ENCODE measurements around the gene UACA. TPM values are rescaled to one million over a fixed set of nuclear protein-coding genes. Genes with fewer than 3 reads are reported as not detected.

UACA gene
- total and polyA plus RNA-seq, 2 experiments from 2014 or later = 21.5 to 35.8 TPM

DNA sequence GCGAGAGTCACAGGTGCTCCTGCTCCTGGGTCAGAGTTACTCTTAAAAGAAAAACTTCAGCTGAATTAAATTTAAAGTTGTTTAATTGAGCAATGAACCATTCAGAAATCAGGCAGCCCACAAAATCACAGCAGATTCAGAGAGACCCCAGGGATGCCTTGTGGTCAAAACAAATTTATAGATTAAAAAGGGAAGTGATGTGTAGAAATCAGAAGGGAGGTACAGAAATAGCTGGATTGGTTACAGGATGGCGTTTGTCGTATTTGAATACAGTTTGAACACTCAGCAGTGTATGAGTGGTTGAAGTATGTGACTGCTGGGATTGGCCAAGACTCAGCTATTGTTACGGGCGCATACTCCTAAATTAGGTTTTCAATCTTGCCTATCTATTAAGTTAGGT, 58.6 kb downstream of the UACA start:
- H3K4me1 Mint-ChIP-seq = peaks cover 41% of the 10 kb centered on the region
- Histone ChIP-seq H3K36me3 (ENCODE audit: insufficient read depth) (no peaks in the 10 kb centered on the region), H2AFZ (no peak overlapping the region), H3K4me2 (no peak overlapping the region), H3K27ac (ENCODE audit: low read depth) (no peak overlapping the region), H3K79me2 (replicated peaks; ENCODE audit: insufficient read depth) (peaks cover 4% of the 10 kb centered on the region; the same call in 1 of the 2 replicates), H3K9me2 (ENCODE audit: insufficient read depth) (no peaks in the 10 kb centered on the region), H3K4me1 (ENCODE audit: insufficient read depth) (peaks cover 27% of the 10 kb centered on the region), H3F3A (replicated peaks; ENCODE audit: low read depth) (no peaks in the 10 kb centered on the region), H4K20me1 (replicated peaks; ENCODE audit: insufficient read depth) (no peaks in the 10 kb centered on the region), H3K4me3 (no peak overlapping the region), H3K27me3 (ENCODE audit: insufficient read depth) (no peaks in the 10 kb centered on the region)
- TF ChIP-seq ZNF331 (CRISPR knock-in tag; IDR thresholded peaks at IDR 0.05; ENCODE audit: low read depth) (no peak), EZH2phosphoT487 (IDR thresholded peaks at IDR 0.05; ENCODE audit: unreplicated experiment) (no peak), STAT1 (IDR thresholded peaks at IDR 0.05; ENCODE audit: unreplicated experiment) (no peak), EZH2 (IDR thresholded peaks at IDR 0.05; ENCODE audit: low read depth, unreplicated experiment) (no peak), ZNF114 (CRISPR knock-in tag; IDR thresholded peaks at IDR 0.05) (no peak), POLR2AphosphoS5 (IDR thresholded peaks at IDR 0.05; ENCODE audit: low read depth) (no peak), NANOG (IDR thresholded peaks at IDR 0.05; ENCODE audit: borderline replicate concordance) (no peak), CREB1 (CRISPR knock-in tag; IDR thresholded peaks at IDR 0.05; ENCODE audit: low read depth) (no peak), JUNB (IDR thresholded peaks at IDR 0.05; ENCODE audit: unreplicated experiment) (no peak)
- TF ChIP-seq, protein P1, sequence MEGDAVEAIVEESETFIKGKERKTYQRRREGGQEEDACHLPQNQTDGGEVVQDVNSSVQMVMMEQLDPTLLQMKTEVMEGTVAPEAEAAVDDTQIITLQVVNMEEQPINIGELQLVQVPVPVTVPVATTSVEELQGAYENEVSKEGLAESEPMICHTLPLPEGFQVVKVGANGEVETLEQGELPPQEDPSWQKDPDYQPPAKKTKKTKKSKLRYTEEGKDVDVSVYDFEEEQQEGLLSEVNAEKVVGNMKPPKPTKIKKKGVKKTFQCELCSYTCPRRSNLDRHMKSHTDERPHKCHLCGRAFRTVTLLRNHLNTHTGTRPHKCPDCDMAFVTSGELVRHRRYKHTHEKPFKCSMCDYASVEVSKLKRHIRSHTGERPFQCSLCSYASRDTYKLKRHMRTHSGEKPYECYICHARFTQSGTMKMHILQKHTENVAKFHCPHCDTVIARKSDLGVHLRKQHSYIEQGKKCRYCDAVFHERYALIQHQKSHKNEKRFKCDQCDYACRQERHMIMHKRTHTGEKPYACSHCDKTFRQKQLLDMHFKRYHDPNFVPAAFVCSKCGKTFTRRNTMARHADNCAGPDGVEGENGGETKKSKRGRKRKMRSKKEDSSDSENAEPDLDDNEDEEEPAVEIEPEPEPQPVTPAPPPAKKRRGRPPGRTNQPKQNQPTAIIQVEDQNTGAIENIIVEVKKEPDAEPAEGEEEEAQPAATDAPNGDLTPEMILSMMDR (conservative IDR thresholded peaks at IDR 0.05; ENCODE audit: low read depth in 2 of 2) = no peak
- TF ChIP-seq, protein P2, sequence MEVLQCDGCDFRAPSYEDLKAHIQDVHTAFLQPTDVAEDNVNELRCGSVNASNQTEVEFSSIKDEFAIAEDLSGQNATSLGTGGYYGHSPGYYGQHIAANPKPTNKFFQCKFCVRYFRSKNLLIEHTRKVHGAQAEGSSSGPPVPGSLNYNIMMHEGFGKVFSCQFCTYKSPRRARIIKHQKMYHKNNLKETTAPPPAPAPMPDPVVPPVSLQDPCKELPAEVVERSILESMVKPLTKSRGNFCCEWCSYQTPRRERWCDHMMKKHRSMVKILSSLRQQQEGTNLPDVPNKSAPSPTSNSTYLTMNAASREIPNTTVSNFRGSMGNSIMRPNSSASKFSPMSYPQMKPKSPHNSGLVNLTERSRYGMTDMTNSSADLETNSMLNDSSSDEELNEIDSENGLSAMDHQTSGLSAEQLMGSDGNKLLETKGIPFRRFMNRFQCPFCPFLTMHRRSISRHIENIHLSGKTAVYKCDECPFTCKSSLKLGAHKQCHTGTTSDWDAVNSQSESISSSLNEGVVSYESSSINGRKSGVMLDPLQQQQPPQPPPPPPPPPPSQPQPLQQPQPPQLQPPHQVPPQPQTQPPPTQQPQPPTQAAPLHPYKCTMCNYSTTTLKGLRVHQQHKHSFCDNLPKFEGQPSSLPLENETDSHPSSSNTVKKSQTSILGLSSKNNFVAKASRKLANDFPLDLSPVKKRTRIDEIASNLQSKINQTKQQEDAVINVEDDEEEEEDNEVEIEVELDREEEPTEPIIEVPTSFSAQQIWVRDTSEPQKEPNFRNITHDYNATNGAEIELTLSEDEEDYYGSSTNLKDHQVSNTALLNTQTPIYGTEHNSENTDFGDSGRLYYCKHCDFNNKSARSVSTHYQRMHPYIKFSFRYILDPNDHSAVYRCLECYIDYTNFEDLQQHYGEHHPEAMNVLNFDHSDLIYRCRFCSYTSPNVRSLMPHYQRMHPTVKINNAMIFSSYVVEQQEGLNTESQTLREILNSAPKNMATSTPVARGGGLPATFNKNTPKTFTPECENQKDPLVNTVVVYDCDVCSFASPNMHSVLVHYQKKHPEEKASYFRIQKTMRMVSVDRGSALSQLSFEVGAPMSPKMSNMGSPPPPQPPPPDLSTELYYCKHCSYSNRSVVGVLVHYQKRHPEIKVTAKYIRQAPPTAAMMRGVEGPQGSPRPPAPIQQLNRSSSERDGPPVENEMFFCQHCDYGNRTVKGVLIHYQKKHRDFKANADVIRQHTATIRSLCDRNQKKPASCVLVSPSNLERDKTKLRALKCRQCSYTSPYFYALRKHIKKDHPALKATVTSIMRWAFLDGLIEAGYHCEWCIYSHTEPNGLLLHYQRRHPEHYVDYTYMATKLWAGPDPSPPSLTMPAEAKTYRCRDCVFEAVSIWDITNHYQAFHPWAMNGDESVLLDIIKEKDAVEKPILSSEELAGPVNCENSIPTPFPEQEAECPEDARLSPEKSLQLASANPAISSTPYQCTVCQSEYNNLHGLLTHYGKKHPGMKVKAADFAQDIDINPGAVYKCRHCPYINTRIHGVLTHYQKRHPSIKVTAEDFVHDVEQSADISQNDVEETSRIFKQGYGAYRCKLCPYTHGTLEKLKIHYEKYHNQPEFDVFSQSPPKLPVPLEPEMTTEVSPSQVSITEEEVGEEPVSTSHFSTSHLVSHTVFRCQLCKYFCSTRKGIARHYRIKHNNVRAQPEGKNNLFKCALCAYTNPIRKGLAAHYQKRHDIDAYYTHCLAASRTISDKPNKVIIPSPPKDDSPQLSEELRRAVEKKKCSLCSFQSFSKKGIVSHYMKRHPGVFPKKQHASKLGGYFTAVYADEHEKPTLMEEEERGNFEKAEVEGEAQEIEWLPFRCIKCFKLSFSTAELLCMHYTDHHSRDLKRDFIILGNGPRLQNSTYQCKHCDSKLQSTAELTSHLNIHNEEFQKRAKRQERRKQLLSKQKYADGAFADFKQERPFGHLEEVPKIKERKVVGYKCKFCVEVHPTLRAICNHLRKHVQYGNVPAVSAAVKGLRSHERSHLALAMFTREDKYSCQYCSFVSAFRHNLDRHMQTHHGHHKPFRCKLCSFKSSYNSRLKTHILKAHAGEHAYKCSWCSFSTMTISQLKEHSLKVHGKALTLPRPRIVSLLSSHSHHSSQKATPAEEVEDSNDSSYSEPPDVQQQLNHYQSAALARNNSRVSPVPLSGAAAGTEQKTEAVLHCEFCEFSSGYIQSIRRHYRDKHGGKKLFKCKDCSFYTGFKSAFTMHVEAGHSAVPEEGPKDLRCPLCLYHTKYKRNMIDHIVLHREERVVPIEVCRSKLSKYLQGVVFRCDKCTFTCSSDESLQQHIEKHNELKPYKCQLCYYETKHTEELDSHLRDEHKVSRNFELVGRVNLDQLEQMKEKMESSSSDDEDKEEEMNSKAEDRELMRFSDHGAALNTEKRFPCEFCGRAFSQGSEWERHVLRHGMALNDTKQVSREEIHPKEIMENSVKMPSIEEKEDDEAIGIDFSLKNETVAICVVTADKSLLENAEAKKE (CRISPR knock-in tag; IDR thresholded peaks at IDR 0.05) = no peak
- TF ChIP-seq, protein P3, sequence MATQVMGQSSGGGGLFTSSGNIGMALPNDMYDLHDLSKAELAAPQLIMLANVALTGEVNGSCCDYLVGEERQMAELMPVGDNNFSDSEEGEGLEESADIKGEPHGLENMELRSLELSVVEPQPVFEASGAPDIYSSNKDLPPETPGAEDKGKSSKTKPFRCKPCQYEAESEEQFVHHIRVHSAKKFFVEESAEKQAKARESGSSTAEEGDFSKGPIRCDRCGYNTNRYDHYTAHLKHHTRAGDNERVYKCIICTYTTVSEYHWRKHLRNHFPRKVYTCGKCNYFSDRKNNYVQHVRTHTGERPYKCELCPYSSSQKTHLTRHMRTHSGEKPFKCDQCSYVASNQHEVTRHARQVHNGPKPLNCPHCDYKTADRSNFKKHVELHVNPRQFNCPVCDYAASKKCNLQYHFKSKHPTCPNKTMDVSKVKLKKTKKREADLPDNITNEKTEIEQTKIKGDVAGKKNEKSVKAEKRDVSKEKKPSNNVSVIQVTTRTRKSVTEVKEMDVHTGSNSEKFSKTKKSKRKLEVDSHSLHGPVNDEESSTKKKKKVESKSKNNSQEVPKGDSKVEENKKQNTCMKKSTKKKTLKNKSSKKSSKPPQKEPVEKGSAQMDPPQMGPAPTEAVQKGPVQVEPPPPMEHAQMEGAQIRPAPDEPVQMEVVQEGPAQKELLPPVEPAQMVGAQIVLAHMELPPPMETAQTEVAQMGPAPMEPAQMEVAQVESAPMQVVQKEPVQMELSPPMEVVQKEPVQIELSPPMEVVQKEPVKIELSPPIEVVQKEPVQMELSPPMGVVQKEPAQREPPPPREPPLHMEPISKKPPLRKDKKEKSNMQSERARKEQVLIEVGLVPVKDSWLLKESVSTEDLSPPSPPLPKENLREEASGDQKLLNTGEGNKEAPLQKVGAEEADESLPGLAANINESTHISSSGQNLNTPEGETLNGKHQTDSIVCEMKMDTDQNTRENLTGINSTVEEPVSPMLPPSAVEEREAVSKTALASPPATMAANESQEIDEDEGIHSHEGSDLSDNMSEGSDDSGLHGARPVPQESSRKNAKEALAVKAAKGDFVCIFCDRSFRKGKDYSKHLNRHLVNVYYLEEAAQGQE (IDR thresholded peaks at IDR 0.05; ENCODE audit: unreplicated experiment) = no peak
- TF ChIP-seq, protein P4, sequence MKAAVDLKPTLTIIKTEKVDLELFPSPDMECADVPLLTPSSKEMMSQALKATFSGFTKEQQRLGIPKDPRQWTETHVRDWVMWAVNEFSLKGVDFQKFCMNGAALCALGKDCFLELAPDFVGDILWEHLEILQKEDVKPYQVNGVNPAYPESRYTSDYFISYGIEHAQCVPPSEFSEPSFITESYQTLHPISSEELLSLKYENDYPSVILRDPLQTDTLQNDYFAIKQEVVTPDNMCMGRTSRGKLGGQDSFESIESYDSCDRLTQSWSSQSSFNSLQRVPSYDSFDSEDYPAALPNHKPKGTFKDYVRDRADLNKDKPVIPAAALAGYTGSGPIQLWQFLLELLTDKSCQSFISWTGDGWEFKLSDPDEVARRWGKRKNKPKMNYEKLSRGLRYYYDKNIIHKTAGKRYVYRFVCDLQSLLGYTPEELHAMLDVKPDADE (IDR thresholded peaks at IDR 0.05) = no peak
- H3K36me3 Mint-ChIP-seq (ENCODE audit: low read depth) = no peaks in the 10 kb centered on the region
- ATAC-seq = no peak
- DNase-seq (ENCODE audit: low spot score) = no peak
- H3K27ac Mint-ChIP-seq = no peak overlapping the region
- H3K4me3 Mint-ChIP-seq = no peak overlapping the region
- H3K9me3 Mint-ChIP-seq = no peaks in the 10 kb centered on the region
- peaks cover 1% of the 10 kb centered on the region for H3K27me3 Mint-ChIP-seq (ENCODE audit: insufficient read depth, low read depth, poor library complexity)

Measured in GM23338 (cell line).